Left forelimb (tissue), 1 donor: ENCODE results near the gene RNU6-9.
"Not testable (repeated sequence)": the region's sequence is repeated elsewhere in the genome, so short reads cannot be mapped to it uniquely, and the experiment has no call there.

Source experiments
- DNase-seq: peaks from one replicate; pipeline ENCODE4 v3.0.0-alpha.2; 2018; ENCODE audit warnings: low spot score

The RNU6-9 gene

DNA sequence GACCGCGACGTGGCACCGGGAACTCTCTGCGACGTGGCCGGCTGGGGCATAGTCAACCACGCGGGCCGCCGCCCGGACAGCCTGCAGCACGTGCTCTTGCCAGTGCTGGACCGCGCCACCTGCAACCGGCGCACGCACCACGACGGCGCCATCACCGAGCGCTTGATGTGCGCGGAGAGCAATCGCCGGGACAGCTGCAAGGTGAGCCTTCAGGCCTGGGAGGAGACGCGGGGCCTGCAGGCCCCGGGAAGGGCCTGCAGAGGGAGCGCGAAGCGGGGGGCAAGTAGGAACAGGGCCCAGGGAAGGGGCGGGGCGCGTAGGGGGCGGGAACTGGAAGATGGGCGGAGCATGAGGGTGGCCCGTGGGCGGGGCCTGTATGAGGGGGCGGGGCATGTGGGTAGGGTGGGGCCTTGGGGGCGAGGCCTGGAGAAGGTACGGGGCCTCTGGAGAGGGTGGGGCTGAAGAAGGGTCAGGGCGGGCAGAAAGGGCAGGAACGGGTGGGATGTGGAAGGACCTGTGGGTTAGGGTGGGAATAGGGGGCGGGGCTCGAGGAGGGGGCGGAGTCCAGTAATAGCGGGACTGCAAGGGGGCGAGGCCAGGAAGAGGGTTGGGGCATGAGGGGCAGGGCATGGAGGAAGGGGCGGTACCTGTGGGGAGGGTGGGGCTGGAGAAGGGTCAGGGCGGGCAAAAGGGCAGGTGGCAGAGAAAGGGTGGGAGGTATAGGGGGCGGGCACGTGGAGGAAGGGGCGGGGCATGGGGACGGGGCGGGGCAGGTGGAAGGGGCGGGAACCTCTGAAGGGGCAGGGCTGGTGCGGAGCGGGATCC lies 31.3 kb upstream of the RNU6-9 start:
- DNase-seq: no peak

DNA sequence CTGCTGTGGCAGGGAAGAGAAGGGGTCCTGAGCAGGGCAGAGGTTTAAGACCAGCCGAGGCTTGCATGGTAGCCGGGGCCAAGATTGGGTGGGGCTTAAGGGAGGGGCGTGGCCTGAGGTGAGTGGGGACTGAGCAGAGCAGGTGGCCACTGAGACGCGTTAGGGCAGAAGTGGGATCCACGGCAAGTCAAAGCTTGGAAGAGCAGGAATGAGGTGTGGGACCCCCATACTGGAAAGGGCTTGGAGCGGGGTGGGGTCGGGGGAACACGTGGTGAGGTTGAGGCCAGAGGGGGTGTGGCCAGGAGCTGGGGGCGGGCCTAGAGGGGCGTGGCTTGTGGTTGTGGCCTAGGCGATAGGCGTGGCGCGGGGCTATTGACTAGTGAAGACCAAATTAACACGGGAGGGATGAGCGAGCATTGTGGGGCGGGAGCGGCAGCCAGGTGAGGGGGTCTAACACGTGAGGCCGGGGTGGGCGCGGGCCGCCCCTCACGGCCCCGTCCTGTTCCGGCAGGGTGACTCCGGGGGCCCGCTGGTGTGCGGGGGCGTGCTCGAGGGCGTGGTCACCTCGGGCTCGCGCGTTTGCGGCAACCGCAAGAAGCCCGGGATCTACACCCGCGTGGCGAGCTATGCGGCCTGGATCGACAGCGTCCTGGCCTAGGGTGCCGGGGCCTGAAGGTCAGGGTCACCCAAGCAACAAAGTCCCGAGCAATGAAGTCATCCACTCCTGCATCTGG lies 30.5 kb upstream of the RNU6-9 start:
- no peak for DNase-seq

DNA sequence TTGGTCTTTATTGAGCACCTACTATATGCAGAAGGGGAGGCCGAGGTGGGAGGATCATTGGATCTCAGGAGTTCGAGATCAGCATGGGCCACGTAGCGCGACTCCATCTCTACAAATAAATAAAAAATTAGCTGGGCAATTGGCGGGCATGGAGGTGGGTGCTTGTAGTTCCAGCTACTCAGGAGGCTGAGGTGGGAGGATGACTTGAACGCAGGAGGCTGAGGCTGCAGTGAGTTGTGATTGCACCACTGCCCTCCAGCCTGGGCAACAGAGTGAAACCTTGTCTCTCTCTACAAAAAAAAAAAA lies 30.0 kb upstream of the RNU6-9 start:
- DNase-seq: no peak

DNA sequence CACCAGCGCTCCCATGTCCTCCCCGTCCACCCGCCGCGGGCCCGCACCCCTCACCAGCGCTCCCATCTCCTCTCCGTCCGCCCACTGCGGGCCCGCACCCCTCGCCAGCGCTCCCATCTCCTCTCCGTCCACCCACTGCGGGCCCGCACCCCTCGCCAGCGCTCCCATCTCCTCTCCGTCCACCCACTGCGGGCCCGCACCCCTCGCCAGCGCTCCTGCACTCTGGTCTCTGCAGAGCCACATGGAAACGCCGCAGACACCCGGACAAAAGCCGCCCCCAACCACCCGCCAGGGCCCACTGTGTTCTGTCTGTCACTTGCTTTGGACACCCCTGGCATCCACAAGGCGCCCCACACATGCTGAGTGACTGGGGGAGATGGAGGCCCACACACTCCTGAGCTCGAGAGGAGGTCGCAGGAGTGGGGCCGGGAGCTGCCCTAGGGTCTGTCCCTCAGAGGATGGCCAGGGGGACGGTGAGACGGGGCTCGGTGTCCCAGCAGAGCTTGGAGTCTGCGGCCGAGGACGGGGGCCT lies 26.4 kb upstream of the RNU6-9 start:
- no peak for DNase-seq

DNA sequence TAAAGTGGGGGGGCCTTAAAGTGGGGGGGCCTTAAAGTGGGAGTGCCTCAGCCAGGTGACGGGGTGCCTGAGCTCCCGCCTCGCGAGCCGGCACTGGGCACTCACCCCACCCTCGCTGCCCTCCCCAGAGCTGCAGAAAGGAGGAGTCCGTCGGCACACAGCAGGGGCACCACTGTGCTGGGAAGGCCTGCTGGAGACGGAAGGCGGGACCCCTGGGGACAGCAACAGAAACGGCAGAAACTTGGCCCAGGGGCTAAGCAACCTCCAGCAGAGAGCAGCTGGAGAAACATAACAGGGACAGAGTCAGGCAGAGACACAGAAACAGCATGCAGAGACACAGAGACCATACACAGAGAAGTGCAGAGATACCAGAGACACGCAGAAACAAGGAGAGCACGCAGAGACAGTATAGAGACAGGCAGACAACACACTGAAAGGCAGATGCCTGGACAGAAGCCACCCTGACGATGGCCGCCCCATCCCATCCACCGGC lies 25.9 kb upstream of the RNU6-9 start:
- no peak for DNase-seq

DNA sequence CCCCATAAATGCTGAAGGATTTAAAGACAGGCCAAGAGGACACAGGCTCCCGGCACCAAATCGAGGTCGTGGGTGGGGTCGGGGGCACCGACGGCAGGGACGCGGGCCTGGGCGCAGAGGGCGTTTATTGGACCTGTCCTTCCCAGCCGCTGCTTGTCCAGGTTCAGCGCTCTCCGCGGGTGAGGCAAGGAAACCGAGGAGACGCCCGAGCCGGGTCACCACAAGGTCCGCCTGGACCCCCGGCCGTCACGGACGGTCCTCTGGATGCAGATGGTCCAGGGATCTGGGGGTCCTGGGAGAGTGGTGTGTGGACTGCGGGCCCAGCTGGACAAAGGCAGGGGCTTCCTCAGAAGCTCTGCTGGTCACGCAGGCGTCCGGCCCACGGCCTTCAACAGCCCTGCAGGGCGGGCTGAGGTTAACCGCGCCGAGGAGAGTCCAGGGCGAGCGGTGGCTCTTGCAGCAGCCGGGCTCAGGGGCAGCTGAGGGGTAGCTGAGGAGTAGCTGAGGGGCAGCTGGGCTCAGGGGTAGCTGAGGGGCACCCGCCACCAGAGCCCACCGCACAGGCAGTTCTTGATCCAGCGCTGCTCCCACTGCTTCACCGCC lies 25.3 kb upstream of the RNU6-9 start:
- DNase-seq: no peak

DNA sequence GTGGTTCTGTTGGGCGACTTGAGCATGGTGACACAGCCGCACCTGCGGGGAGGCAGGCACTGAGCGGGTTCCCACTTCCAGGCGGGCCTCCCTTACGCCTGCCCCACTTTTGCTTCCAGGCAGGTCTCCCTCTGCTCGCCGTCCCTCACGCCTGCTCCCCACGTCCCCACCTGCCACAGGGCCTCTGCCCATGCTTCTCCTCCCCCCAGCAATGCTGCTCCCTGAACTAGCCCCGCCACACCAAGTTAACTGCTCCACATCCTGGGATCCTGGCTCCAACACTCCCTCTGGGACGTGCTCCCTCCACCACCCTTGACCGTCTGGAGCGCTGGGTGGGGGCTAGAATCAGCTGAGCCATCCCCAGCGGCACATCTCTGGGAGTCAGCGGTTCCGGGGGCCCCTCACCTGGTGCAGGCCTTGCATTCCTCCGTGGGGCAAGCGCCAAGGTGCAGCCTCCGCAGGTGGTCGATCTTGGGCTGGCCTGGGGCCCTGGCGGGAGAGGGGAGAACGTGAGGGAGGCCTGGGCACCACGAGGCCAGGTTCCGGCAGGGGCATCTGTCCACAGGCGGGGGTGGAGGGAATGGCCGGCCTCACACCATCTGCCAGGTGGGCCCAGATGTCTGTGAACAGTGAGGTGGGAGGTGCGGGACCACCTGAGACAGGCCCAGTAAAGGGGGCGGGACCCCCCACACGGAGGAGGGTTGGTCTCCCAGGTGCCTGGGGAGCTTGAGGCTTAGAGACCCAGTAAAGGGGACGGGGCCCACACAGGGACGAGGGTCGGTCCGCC lies 24.6 kb upstream of the RNU6-9 start:
- DNase-seq: no peak

DNA sequence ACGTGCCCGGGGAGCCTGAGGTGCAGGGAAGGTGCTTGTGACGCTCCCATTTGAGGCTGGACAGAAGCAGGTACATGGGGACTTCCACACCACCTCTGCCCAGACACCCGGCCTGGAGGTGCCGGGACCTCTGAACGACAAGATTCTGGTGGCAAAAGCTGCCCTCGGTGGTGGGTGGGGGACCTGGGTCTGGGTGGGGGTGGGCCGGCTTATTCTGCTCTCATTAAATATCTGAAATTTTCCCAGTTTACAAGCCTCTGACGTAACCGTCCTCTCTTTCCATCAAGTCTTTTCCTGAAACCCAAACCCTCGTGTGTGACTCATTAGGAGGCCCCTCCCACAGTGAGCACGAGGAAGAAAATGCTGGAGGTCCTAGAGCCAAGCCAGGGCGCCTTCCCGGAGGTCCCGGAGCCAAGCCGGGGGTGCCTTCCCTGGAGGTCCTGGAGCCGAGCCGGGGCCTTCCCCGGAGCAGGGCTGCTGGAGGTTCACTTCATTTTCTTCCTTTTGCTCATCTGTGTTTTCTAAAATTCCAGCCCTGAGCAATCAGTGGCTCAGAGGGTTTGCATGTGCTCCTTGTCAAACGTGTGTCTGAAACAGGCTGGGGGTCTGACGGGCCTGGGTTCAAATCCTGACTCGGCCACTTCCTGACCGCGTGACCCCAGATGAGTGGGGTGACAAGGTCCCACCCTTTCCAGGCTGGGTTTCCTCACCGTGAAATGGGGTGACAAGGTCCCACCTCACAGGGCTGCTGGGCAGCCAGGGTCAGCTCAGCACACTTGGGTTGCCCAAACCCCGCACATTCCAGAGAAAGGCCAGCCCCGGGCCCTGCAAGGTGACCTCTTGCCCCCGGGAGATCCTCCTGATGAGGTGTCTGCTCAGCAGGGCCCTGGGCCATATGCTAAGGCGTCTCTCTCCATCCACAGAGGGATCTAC lies 23.8 kb upstream of the RNU6-9 start:
- DNase-seq: no peak

DNA sequence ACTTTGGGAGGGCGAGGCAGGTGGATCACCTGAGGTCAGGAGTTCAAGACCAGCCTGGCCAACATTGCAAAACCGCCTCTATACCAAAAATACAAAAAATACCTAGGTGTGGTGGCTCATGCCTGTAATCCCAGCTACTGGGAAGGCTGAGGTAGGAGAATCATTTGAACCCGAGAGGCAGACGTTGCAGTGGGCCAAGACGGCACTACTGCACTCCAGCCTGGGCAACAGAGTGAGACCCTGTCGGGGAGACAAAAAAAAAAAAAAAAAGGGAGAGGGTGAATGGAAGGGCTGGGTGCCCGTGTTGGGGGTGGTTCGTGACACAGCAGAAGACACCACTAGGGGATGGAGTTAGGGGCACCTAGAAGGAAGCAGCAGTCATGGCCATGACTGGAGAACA lies 23.0 kb upstream of the RNU6-9 start:
- no peak for DNase-seq

DNA sequence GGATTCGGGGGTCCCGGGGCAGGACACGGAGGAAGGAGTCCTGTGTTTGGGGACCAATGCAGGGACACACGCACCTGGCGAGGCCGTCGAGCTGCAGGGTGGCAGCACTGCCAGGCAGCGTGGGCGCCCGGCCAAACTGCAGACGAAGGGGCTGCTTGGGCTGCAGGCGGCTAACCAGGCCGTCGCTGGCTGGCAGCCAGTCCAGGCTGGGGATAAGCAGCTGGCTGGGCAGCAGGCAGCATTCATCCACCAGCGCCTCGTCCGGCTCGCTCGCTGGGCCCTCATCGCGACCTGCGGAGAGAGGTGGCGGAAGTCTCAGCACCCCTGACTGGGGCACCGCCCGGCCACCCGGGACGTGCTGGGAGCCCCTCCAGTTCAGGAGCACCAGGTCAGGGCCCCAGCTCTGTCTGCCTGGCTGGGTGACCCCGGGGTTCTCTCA lies 22.3 kb upstream of the RNU6-9 start:
- DNase-seq: no peak

DNA sequence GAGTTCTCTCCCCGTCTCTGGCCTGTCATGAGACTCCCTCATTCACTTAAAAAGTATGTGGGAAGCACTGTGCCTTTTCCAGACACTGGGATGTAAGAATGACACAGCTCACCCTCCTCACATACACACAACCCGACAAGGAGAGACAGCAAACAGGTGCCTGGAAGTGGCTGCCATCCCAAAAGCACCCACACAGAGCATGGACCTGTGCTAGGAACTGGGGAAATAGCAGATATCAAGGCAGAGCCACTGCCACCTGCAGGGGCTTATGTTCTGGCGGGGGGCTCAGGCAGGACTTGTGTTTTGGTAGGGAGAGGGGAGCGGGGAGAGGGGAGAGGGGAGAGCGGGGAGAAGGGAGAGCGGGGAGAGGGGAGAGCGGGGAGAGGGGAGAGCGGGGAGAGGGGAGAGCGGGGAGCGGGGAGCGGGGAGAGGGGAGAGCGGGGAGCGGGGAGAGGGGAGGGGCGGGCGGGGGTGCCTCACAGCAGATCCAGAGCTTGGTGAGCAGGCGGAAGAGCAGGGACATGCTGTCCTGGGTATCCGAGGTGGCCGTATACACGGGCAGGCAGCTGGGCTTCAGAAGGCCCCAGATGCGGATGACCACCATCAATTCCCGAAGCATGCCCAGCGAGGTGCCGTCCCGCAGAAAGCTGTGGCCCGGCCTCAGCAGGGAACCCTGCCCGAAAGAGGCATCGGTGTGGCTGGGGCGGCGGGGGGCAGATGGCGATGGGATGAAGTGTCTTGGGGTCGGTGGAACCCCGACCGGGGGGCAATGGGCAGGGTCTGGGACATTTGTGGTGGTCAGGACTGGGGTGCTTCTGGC lies 21.6 kb upstream of the RNU6-9 start:
- DNase-seq: no peak

DNA sequence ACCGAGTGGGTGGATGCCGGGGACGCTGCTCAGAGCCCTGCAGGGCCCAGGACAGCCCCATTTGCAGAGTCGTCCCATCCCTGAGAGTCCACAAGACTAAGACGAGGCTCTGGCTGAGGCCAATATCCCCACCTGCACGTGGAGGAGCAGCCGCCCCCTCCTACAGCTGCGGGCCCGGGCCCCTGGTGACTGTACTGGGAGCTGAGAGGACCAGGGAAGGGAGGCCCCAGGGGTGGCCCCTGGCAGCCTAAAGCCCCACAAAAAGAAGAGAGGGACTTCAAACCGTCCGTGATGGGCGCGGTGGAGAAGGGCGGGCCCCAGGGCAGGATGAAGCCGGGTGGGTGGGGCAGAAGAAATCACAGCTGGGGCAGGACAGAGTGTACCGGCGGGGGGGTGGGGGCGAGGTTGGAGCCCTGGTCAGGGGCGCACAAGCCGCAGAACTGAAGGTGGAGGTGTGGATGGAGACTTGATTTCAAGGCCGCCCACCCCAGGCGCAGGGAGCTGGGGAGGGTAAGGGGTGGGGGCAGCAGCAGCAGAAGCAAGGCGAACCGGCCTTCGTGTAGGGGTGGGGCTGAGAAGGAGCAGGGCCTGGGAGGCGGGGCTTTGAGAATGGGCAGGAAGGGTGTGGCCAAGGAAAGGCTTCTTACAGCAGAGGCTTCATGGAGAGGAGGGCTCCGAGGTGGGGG lies 20.9 kb upstream of the RNU6-9 start:
- DNase-seq: no peak

DNA sequence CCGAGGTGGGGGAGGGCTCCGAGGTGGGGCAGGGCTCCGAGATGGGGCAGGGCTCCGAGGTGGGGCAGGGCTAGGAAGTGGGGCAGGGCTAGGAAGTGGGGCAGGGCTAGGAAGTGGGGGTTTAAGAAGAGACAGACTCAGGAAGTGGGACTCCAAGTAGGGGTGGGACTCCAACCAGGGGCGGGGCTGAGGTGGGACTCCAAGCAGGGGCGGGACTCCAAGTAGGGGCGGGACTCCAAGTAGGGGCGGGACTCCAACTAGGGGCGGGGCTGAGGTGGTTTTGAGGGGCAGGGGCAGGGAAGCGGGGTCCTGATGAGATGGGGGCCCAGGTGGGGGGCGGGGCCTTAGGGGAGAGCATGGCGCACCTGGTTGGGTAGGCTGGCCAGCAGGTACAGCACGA lies 20.2 kb upstream of the RNU6-9 start:
- DNase-seq: no peak

DNA sequence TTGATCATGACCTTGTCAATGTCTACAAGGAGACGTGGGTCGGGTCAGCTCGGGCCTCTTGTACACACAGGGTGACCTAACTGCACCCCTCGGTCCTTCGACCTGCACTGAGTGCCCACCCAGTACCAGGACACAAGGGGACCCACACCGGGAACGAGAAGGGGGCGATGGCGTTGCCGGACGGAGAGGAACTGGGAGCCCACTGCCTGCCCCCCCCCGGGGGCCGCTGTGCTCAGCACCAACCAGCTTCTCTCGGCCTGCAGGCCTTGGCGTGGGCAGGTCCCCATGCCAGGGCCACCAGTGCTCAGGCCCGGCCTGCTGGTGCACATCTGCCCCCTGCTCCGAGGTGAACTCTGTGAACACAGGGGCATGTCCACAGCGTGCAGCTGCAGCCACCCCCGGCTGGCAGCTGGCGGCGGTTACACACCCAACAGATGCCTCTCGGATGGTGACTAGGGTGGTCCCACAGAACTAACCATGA lies 19.7 kb upstream of the RNU6-9 start:
- DNase-seq: no peak

DNA sequence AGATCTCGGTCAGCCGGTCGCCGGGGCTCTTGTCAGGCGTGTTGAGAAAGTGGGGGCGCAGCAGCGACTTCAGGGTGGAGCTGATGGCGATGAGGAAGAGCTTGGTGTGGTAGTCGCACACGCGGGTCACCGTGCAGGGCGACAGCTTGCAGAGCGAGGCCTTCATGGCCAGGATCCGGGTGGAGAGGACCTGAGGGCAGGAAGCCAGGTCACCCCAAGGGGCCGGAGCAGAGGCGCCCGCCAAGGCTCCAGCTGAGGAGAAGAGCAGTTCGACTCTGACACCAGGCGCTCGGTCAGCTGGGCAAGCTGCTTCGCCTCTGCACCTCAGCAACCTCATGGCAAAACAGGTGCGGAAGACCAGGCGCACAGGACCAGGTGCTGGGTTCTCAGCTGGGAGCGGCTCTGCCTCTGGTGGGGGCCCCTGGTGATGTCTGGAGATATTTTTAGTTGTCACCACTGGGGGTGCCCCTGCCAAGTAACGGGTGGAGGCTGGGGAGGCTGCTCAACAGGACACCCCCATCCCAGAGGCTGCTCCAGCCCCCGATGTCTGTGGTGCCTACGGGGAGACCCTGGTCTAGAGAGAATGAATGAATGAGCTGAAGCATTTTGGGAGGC lies 17.9 kb upstream of the RNU6-9 start:
- DNase-seq: no peak

DNA sequence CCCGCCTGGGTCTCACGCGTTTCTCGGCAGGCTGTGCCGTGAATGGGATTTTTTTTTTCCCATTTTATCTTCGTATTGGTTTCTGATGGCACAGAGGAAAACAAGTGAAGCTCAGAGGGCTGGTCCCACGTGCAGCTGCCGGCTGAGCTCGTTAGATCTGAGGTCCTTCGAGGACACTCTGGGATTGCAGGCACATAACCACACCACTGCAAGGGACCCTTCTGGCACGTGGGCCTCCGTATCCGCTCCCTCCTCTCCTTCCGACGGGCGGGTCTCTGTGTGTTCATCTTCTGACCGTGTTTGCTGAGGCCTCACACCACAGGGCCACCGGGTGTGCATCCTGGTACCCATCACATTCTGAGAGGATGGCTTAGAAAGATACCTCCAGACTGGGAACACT lies 17.2 kb upstream of the RNU6-9 start:
- no peak for DNase-seq

DNA sequence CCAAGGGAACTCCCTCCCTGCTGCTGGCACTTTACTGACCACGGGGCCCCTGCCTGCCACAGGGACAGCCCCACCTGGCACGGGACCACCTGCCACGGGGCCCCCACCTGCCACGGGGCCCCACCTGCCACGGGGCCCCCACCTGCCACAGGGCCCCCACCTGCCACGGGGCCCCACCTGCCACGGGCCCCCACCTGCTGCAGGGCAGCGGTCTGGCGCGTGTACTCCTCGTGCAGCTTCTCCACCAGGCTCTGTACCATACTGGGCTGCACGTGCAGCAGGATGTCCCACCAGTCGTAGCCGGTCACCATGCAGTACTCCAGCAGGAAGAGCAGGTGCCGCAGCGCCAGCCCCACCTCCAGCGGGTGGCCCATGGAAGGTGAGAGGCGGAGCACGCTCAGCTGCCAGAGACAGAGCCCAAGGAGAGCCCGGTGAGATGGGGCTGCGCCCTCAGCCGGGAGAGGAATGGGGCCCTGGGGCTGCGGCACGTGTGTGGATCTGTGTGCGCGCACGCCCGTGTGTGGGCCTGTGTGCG lies 16.4 kb upstream of the RNU6-9 start:
- no peak for DNase-seq

DNA sequence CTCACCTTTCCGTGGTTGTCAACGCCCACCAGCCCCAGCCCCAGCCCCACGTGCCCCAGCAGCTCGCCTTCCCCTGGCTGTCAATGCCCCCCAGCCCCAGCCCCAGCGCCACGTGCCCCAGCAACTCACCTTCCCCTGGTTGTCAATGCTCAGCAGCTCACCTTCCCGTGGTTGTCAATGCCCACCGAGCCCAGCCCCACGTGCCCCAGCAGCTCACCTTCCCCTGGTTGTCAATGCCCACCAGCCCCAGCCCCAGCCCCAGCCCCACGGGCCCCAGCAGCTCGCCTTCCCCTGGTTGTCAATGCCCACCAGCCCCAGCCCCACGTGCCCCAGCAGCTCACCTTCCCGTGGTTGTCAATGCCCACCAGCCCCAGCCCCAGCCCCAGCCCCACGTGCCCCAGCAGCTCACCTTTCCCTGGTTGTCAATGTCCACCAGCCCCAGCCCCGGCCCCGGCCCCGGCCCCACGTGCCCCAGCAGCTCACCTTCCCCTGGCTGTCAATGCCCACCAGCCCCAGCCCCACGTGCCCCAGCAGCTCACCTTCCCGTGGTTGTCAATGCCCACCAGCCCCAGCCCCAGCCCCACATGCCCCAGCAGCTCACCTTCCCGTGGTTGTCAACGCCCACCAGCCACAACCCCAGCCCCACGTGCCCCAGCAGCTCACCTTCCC lies 15.2 kb upstream of the RNU6-9 start:
- not testable (repeated sequence) for DNase-seq
